ENCODE results near the gene EDEM3. TPM values are rescaled to one million over a fixed set of nuclear protein-coding genes. Genes with fewer than 3 reads are reported as not detected.

Gene EDEM3
- total RNA-seq, 1 experiment from 2014 or later: 14.0 TPM

DNA sequence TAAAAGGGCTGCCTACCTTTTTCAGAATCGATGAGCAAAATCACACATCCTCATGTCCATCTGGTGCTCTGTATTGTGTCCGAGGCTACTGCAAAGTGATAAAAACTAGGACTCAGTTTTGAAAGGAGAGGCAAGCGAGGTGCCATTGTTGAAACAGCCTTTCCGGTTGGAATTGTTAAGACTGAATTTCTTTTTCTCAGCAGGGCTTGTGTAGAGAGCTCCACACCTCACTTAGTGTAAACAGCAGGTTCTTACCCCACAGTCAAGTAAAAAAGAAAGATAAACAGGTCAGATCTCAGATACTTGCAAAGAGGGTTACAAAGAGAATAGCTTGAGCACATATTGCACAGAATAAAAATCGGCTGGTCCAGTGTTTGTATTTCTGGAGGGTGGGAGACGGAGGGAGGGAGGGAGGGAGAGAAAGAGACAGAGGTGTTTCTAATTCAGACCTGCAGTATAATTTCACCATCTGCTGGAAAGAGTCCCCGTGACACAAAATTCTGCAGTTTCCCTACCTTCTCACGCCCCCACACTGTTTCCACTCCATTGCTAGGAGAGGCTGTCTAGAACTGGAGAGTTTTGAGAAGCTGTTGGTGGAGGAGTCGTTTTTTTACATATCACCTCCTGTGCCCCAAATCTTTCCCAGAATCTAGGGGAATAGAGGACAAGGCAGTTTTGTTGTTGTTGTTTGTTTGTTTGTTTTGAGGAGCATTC lies 82.5 kb downstream of the EDEM3 start:
- Histone ChIP-seq H3K23me2 (ENCODE audit: insufficient read length, low read depth, low read length, poor library complexity, severe bottlenecking) (no peaks in the 10 kb centered on the region), H4K20me1 (ENCODE audit: control insufficient read depth, insufficient read depth, insufficient read length) (no peaks in the 10 kb centered on the region), H2BK15ac (ENCODE audit: low read depth, low read length) (no peak overlapping the region), H2BK5ac (ENCODE audit: insufficient read length, low read length) (no peak overlapping the region), H4K91ac (ENCODE audit: insufficient read length, low read depth, low read length) (no peak overlapping the region), H3K79me2 (ENCODE audit: insufficient read depth, low read length) (no peaks in the 10 kb centered on the region), H2BK120ac (ENCODE audit: low read depth, low read length, poor library complexity, severe bottlenecking) (no peak overlapping the region), H4K8ac (replicated peaks; ENCODE audit: insufficient read length, low read depth, low read length) (no peak overlapping the region), H3K79me1 (ENCODE audit: insufficient read depth, low read depth, low read length, poor library complexity, severe bottlenecking) (no peaks in the 10 kb centered on the region), H3K9ac (ENCODE audit: extremely low read depth, insufficient read length, low read length) (no peak overlapping the region), H3K4me1 (ENCODE audit: insufficient read depth, low read length) (peaks cover 8% of the 10 kb centered on the region; the same call in 1 of the 2 replicates), H2AFZ (ENCODE audit: low read length) (no peak overlapping the region), H3K9me3 (ENCODE audit: control insufficient read depth, low read depth, low read length) (no peaks in the 10 kb centered on the region), H3K27ac (ENCODE audit: insufficient read length, low read depth, low read length) (no peak overlapping the region), H3K23ac (ENCODE audit: insufficient read length, low read depth, low read length) (no peak overlapping the region), H3K18ac (ENCODE audit: insufficient read length, low read depth, low read length) (no peak overlapping the region), H2BK20ac (ENCODE audit: low read depth, low read length, poor library complexity, severe bottlenecking) (no peak overlapping the region), H3K4ac (ENCODE audit: low read depth, low read length) (no peak overlapping the region), H4K5ac (ENCODE audit: insufficient read length, low read depth, low read length) (no peak overlapping the region), H2AK5ac (ENCODE audit: insufficient read length, low read length) (no peak overlapping the region), H2BK12ac (ENCODE audit: insufficient read length, low read depth, low read length) (no peak overlapping the region), H3K27me3 (ENCODE audit: insufficient read depth, low read length) (no peaks in the 10 kb centered on the region), H3K4me2 (ENCODE audit: insufficient read depth, insufficient read length, low read length) (no peak overlapping the region), H3T11ph (ENCODE audit: low read length) (no peak overlapping the region), H3K14ac (ENCODE audit: insufficient read depth, low read length) (no peak overlapping the region), H3K56ac (ENCODE audit: insufficient read length, low read depth, low read length) (no peak overlapping the region)
- H3K4me3 Mint-ChIP-seq: peak overlapping the region in 1 of 2 experiments; percentile 27; a peak in 3 of 5 replicates
- no peaks in the 10 kb centered on the region for H3K27me3 Mint-ChIP-seq (ENCODE audit: low read depth)
- H3K9me3 Mint-ChIP-seq: 0 out of 5 replicates have a peak, but pooled peaks cover 0 to 2% of the 10 kb centered on the region in 2 experiments
- no peaks in the 10 kb centered on the region; a peak in 1 of 7 replicates for H3K36me3 Mint-ChIP-seq (ENCODE audit: insufficient read depth in 1 of 3, low read depth in 3 of 3)
- TF ChIP-seq, protein P1, sequence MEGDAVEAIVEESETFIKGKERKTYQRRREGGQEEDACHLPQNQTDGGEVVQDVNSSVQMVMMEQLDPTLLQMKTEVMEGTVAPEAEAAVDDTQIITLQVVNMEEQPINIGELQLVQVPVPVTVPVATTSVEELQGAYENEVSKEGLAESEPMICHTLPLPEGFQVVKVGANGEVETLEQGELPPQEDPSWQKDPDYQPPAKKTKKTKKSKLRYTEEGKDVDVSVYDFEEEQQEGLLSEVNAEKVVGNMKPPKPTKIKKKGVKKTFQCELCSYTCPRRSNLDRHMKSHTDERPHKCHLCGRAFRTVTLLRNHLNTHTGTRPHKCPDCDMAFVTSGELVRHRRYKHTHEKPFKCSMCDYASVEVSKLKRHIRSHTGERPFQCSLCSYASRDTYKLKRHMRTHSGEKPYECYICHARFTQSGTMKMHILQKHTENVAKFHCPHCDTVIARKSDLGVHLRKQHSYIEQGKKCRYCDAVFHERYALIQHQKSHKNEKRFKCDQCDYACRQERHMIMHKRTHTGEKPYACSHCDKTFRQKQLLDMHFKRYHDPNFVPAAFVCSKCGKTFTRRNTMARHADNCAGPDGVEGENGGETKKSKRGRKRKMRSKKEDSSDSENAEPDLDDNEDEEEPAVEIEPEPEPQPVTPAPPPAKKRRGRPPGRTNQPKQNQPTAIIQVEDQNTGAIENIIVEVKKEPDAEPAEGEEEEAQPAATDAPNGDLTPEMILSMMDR (conservative IDR thresholded peaks at IDR 0.05): no peak
- H3K27ac Mint-ChIP-seq: peak overlapping the region; percentile 11 to 91 (median 74); a peak in 6 of 7 replicates
- DNase-seq: no peak
- peaks cover 66 to 71% of the 10 kb centered on the region in 2 experiments for H3K4me1 Mint-ChIP-seq
- WGBS (ENCODE audit: extremely low coverage, insufficient read length, low lambda C conversion rate): no CpG with 5 or more reads among the region's 9 CpGs
